ENCODE data around the gene PJVK.

PJVK gene

DNA sequence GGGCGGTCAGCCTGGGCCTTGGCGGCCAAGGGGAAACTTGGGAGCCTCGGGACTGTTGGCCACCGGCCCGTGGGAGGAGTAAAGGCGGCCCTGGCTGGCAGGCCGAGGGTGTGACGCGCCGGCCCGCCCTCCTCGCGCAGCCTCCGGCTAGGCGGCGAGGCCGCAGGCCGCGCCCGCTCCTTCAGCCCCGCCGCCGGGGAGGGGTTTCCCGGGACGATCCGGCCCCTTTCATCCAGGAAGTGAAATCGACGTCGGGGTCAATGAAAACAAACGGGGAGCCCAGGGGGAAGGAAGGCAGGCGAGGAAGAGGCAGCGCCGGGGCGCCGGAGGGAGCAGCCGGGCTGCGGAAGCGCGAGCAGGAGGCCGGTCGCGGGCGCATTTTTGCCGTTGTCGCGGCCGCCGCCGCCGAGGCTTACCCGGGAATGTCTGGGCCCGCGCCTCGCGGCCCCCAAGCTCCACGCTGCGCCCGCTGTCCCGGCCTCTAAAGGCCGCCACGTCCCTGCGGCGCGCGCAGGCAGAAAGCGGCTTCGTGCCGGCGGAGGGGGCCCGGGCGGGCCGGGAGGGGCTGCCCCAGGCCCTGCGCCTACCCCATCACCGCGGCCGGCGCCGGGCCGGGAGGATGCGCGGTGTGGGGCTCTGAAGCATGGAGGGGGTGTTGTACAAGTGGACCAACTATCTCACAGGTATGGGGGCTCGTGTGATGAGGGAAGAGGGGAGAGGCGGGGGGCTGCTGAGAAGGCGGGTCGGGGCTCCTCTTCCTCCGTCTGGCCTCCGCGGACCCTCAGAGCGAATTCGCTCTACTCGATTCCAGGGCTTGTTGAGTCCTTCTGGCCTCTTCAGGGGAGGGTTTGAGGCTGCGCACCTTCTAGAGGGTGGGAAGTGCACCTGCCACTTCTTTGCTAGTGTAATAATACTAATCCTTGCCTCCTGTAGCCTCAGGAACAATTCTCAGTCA, 29.3 kb downstream of the PJVK start, which contains the start of gene PLEKHA3:
PLEKHA3 (plus strand) TSS at position 231 of the 955 bp plus-strand sequence; CDS start at position 644, 413 bp downstream.
- in situ Hi-C loops (cut with MboI; ENCODE audit: low sequenced_read_pairs): no loop called here

DNA sequence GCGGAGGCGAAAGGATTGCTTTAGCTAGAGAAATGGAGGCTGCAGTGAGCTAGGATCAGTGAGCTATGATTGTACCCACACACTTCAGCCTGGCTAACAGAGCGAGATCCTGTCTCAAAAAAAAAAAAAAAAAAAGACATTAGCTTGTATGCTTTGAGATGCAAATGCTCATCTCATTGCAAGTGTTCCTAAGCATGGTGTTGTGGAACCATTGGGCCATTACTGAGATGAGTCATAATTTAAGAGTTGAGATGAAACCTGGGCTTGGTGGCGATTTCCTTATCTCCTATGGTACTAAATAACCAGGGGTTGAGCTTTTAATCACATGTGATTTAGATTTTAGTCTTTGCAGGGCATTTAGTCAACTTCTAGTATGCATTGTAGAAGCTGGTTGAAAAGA, 31.3 kb downstream of the PJVK start:
- in situ Hi-C loops (cut with MboI; ENCODE audit: low sequenced_read_pairs): no loop called here

DNA sequence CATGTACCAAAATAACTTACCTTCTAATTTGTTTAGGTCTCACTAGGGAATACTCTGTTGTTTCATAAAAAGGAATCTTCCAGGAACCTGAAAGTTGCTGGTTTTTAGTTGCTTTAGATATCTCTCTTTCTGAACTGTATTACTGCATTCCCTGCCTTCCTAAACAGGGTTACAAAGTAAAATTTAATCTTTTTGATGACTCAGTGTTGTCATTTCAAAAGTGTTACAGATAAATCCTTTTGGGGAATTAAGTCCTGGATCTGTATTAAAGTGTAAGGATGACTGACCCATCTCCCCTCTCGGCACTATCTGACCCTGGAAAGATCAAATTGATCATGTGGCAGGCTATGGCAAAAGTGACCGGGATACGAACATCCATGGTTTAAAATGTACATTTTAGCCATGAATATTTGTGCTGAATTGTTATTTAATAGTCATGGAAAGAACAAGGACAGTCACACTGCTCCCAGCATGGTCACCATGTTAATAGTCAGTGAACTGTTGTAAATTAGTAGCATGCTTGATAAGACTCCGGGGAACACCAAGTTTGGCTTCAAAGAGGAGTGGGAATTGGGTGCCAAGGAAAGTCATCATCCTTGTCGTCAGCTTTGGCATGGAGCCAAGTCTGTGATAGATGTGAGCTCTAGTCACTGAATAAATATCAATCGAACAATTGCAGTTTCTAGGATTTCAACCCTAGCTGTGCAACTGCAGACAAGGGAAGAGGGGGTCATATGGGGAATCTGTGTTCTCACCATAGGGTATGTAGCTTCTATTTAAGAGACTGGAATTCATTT, 33.3 kb downstream of the PJVK start:
- in situ Hi-C loops (cut with MboI; ENCODE audit: low sequenced_read_pairs): no loop called here

DNA sequence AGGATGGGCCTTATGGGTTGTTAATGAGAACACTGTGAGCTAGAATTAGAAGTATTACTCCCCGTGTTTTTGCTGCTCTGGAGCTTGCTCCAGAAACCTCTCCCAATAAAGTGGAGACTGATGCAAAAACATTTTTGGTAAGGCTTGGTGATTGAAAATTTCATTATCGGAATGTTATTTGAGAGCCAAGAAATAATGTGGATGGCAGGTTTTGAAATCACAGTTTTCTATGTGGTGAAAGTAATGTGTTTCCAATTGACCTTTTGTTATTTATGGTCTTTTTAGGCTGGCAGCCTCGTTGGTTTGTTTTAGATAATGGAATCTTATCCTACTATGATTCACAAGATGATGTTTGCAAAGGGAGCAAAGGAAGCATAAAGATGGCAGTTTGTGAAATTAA, 34.2 kb downstream of the PJVK start:
- in situ Hi-C loops (cut with MboI; ENCODE audit: low sequenced_read_pairs): no loop called here

DNA sequence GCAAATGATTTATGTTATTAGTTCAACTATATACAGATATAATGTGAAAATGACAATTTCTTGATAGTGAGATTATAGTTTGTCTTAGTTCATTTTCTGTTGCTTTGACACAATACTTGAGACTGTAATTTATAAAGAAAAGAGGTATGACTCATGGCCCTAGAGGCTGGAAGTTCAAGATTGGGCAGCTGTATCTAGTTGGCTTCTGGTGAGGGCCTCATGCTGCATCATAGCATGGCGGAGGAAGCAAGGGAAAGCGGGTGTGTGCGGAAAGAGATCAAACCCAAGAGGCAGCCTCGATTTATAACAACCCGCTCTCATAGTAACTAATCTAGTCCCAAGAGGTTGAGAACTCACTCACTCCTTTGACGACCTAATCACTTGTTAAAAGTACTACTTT, 40.4 kb downstream of the PJVK start:
- in situ Hi-C loops (cut with MboI; ENCODE audit: low sequenced_read_pairs): no loop called here

DNA sequence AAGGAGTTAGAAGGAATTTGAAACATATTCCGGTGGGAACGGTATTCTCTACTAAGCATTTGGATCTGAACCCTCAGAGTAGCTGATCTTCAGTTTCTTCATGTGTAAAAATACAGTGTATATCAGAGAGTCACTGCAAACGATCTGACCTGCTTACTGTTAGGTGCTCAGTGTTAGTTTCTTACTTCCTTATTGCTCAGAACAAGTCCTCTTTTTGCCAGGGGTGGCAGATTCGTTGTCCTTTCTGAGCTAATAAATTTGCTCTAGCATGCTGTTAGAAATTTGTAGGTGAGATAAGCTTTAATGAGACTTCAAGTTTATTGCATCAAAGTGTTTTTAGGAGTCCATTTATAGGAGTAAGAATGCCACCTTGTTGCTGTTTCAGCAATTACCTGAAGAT, 44.9 kb downstream of the PJVK start:
- in situ Hi-C loops (cut with MboI; ENCODE audit: low sequenced_read_pairs): no loop called here

DNA sequence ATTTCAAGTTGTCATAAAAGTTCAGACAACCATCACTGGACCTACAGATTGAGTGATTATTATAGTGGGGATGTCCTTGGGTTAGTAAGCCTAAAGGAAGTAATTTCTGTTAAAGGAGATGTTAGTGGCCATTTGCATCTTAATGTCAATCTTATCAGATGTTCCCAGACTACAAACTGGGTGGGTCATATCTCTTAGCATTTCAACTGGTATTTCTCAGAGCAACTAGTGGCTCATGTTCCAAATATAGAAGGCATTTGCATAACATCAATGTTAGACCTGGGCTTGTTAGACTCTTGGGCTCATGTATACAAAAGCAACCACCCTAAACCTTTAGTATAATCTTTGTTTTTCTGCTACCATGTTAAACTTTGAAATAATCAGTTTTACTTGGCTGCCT, 47.0 kb downstream of the PJVK start:
- in situ Hi-C loops (cut with MboI; ENCODE audit: low sequenced_read_pairs): no loop called here

DNA sequence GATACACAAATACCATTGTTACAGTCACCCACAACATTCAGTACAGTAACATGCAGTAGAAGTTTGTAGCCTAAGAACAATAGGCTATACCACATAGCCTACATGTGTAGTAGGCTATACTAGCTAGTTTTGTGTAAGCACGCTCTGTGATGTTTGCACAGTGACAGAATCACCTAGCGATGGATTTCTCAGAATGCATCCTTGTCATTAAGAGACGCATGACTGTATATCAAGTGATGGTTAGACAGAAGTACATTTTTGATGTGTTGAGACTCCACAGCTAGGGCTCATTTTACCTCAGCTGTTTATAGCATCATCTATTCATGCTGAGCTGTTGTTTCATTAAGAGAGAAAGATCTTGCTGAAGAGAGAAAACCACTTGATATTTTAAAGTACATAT, 48.5 kb downstream of the PJVK start:
- in situ Hi-C loops (cut with MboI; ENCODE audit: low sequenced_read_pairs): no loop called here

DNA sequence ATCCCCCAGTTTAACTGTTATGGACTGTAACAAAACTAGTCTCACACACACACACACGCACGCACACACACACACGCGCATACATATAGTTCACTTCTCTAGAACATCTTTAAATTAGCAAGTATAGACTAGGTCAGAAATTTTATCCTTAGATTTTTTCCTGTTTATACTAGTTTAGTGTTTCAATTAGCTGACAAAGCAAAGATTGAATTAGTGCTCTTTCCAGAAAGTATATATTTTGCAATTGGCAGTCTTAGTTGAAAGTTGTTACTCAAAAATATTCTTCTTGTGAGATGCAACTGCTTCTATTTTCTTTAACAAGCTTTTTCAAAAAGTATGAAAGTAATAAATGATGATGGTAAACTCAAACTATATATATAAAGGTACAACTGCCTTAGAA, 51.6 kb downstream of the PJVK start:
- in situ Hi-C loops (cut with MboI; ENCODE audit: low sequenced_read_pairs): no loop called here

DNA sequence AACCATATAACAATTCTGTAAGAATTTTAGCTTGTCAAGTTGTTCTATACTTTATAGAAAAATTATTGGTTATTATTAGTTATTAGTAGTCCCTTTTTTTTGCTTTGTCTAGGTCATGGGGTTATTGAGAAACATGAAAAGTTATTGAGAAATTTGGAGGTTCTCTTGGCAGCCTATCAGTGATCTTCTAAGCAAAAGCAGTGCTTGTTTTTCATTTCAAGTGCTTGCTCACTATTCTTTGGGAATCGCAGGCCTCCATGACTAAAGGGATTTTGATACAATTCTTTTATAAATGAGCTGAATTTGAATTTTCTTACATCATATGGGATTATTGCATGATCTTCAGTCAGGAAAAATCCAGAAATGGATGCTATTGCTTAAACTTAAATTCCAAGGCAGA, 54.9 kb downstream of the PJVK start:
- in situ Hi-C loops (cut with MboI; ENCODE audit: low sequenced_read_pairs): no loop called here

DNA sequence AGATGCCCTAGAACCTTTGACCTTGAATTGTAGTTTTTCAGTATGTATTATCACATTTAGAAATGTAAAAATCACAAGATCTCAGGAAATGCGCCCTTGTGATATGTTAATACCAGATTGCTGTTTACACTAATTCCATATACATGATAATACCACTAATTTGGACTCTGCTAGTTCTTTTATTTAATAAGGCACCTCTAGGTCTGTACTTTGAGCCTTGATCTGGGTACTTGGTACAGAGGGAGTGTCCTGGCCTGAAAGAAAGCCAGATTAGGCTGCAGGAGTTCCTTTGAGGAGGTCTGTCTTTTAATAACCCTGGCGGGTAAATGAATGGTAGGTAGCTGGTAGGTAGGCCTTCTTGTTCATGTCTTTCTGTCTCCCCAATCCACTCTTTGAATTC, 55.3 kb downstream of the PJVK start:
- in situ Hi-C loops (cut with MboI; ENCODE audit: low sequenced_read_pairs): no loop called here

DNA sequence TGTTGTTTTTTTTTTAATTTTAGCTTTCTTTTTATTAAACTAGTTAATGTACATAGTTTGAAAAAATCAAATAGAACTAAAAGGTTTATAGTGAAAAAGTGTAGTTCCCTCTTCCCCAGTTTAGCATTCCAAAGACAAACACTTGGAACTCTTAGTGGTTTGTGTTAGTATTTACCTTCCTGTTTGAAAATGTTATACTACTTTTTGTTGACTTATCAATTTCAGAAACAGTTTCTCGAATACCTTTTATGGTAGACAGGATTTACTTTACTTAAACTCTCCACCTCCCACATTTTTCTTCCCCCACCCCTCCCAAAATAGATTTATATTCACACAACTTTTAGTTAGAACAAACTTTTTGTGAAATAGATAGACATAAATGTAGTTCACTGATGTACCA, 55.8 kb downstream of the PJVK start:
- in situ Hi-C loops (cut with MboI; ENCODE audit: low sequenced_read_pairs): no loop called here

DNA sequence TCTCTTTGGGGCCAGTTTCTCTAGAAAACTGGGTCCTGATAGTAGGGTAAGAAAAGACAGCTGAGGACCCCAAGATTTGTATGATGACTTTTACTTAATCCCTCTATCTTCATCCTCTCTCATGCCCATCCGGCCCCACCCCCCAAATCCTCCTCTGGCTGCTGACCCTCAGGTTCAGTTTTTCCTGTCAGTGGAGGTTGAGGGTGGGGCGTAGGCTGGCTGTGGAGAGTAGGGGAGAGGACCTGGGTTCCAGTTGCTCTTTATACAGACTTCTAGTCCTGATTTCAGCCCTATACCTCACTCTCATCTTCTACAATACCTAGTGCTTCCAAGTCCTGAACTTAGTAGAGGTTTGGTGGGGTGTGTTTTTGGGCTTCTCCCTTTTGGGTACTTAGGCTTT, 57.5 kb downstream of the PJVK start:
- in situ Hi-C loops (cut with MboI; ENCODE audit: low sequenced_read_pairs): no loop called here

DNA sequence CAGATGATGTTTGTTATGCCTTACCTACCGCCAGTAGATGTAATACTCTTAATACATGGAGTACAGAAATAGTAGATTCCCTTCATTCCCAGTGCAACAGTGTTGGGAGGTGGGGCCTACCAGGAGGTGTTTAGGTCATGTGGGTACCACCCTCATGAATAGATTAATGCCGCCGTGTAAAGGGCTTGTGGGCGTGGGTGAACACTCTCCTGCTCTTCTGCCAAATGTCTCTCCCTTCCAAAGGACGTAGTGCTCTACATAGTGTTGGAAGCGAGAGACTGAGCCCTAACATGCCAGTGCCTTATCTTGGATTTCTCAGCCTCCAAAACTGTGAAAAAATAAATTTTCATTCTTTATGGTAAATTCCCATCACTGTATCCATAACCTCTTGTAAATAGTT, 59.2 kb downstream of the PJVK start:
- in situ Hi-C loops (cut with MboI; ENCODE audit: low sequenced_read_pairs): no loop called here
